ENCODE results near the gene MSH5.

- TF ChIP-seq CTCF (conservative IDR thresholded peaks at IDR 0.05; ENCODE audit: low read length), result no peak
- no peak for TF ChIP-seq EZH2phosphoT487 (IDR thresholded peaks at IDR 0.05; ENCODE audit: borderline replicate concordance)
These were observed 2.0 kb downstream of the MSH5 start for GRCh38 chr6:31741815-31742214.

All from Loucy (cell line).